NCI-H2171 treated with DMSO at 0.1 percent for 48 hours (cell line): ENCODE data around the gene PFKFB4.
"Not testable (repeated sequence)": the region's sequence is repeated elsewhere in the genome, so short reads cannot be mapped to it uniquely, and the experiment has no call there.

Experiments used
- DNase-seq: peaks from one replicate; lab custom pipeline; 2025; lab: John Stamatoyannopoulos, UW

The PFKFB4 gene

GRCh38 chr3:48530701-48531100 lies 25.9 kb downstream of the PFKFB4 start:
- not testable (repeated sequence) for DNase-seq

- no peak for DNase-seq
Observed at GRCh38 chr3:48528754-48529153, 27.8 kb downstream of the PFKFB4 start.

GRCh38 chr3:48528048-48528447 lies 28.6 kb downstream of the PFKFB4 start:
- no peak for DNase-seq

- DNase-seq, result no peak
Observed at GRCh38 chr3:48524970-48525369, 31.6 kb downstream of the PFKFB4 start.

GRCh38 chr3:48521635-48522034 lies 35.0 kb downstream of the PFKFB4 start:
- DNase-seq, result no peak

GRCh38 chr3:48519277-48519643 lies 37.3 kb downstream of the PFKFB4 start:
- DNase-seq, result no peak

- DNase-seq, result no peak
Observed at GRCh38 chr3:48518638-48519276, 37.8 kb downstream of the PFKFB4 start.

- no peak for DNase-seq
Observed at GRCh38 chr3:48518069-48518468, 38.5 kb downstream of the PFKFB4 start.

GRCh38 chr3:48516571-48516970 lies 40.0 kb downstream of the PFKFB4 start:
- no peak for DNase-seq

- no peak for DNase-seq
Observed at GRCh38 chr3:48514431-48515227, 42.0 kb downstream of the PFKFB4 start.

- no peak for DNase-seq
Observed at GRCh38 chr3:48511551-48511950, 45.1 kb downstream of the PFKFB4 start.

- DNase-seq, result no peak
Observed at GRCh38 chr3:48507256-48508061, 49.1 kb downstream of the PFKFB4 start.

- DNase-seq, result no peak
Observed at GRCh38 chr3:48505968-48506504, 50.6 kb downstream of the PFKFB4 start.

- no peak for DNase-seq
Observed at GRCh38 chr3:48505146-48505545, 51.5 kb downstream of the PFKFB4 start.

- DNase-seq, result no peak
Observed at GRCh38 chr3:48504051-48504946, 52.3 kb downstream of the PFKFB4 start, which contains the start of gene SHISA5. TSS of gene SHISA5 (minus strand) at chr3:48504174. CDS start at chr3:48504094, 80 bp downstream.

GRCh38 chr3:48503401-48504050 lies 53.1 kb downstream of the PFKFB4 start:
- no peak for DNase-seq

- DNase-seq, result no peak
Observed at GRCh38 chr3:48502728-48503168, 53.9 kb downstream of the PFKFB4 start.

- no peak for DNase-seq
Observed at GRCh38 chr3:48502121-48502520, 54.5 kb downstream of the PFKFB4 start.

- DNase-seq, result no peak
Observed at GRCh38 chr3:48501196-48501595, 55.4 kb downstream of the PFKFB4 start.

- DNase-seq, result no peak
Observed at GRCh38 chr3:48500656-48501055, 55.9 kb downstream of the PFKFB4 start.

GRCh38 chr3:48493203-48493501 lies 63.5 kb downstream of the PFKFB4 start:
- DNase-seq, result no peak
